IMR-90 (cell line): ENCODE results near the gene S100A11. TPM values are rescaled to one million over a fixed set of nuclear protein-coding genes. Genes with fewer than 3 reads are reported as not detected.

Experiments used
- ATAC-seq: fragments of 200-7000 bp; cut with Tn5 transposase; 2 replicates; pipeline ENCODE4 v1.9.1; 2020; ENCODE audit warnings: low read depth, mild to moderate bottlenecking, moderate library complexity
- BruUV-seq: library from RNA; stranded (reverse); fragments of 400-500 nt; replicated peaks from 2 replicates; lab custom pipeline; 2021; lab: Mats Ljungman, UMichigan
- CTCF ChIA-PET: fragments of 300-600 bp; formaldehyde crosslinking; extraction: SDS; loops from one replicate; lab custom pipeline; 2021; ENCODE audit warnings: antibody characterized with exemption; lab: Yijun Ruan, JAX
- POLR2A ChIA-PET: fragments of 300-600 bp; sonication (Branson Sonifier 250); formaldehyde crosslinking; loops from one replicate; lab custom pipeline; 2022; ENCODE audit warnings: antibody characterized with exemption; ENCODE audit not compliant: unreplicated experiment; lab: Charles Lee
- DNase-seq: peaks from one replicate; pipeline ENCODE4 v3.0.0; 2013
- H2AFZ ChIP-seq: replicated peaks from 2 replicates; pipeline ENCODE3; 2013; ENCODE audit warnings: low read length, mild to moderate bottlenecking; ENCODE audit not compliant: poor library complexity
- H2AK5ac ChIP-seq: 2 replicates; pipeline ENCODE4 v1.6.1; 2013; ENCODE audit warnings: low read depth, low read length, inconsistent platforms
- H2AK9ac ChIP-seq: replicated peaks from 2 replicates; pipeline ENCODE3; 2013; ENCODE audit warnings: mild to moderate bottlenecking, low read depth, low read length, moderate library complexity; ENCODE audit not compliant: poor library complexity
- H2BK120ac ChIP-seq: 2 replicates; pipeline ENCODE4 v1.6.1; 2013; ENCODE audit warnings: low read depth, low read length, inconsistent platforms
- H2BK15ac ChIP-seq: 3 replicates; pipeline ENCODE4 v1.6.1; 2013; ENCODE audit warnings: low read depth, low read length, inconsistent platforms
- H2BK20ac ChIP-seq: 2 replicates; pipeline ENCODE4 v1.6.1; 2013; ENCODE audit warnings: low read depth, mild to moderate bottlenecking, inconsistent platforms, low read length, moderate library complexity
- H2BK5ac ChIP-seq: 2 replicates; pipeline ENCODE4 v1.6.1; 2013; ENCODE audit warnings: mild to moderate bottlenecking, low read depth, low read length, inconsistent platforms; ENCODE audit not compliant: poor library complexity, severe bottlenecking
- H3K14ac ChIP-seq: replicated peaks from 2 replicates; pipeline ENCODE4 v1.6.1; 2013; ENCODE audit warnings: low read depth, low read length, inconsistent platforms
- H3K18ac ChIP-seq: 2 replicates; pipeline ENCODE4 v1.6.1; 2013; ENCODE audit warnings: low read depth, low read length, control low read depth
- H3K23ac ChIP-seq: 2 replicates; pipeline ENCODE4 v1.6.1; 2013; ENCODE audit warnings: low read depth, low read length, inconsistent platforms
- H3K27ac ChIP-seq: 2 replicates; pipeline ENCODE4 v1.5.1; 2013; ENCODE audit warnings: mild to moderate bottlenecking, control low read depth, low read length; ENCODE audit not compliant: insufficient read depth
- H3K27me3 ChIP-seq: 2 replicates; pipeline ENCODE4 v1.6.1; 2013; ENCODE audit warnings: low read length; ENCODE audit not compliant: control insufficient read depth, insufficient read depth
- H3K36me3 ChIP-seq: 2 replicates; pipeline ENCODE4 v1.6.1; 2013; ENCODE audit warnings: low read length, mixed read lengths; ENCODE audit not compliant: control insufficient read depth, insufficient read depth
- H3K4ac ChIP-seq: 2 replicates; pipeline ENCODE4 v1.6.1; 2013; ENCODE audit warnings: low read depth, low read length, inconsistent platforms
- H3K4me1 ChIP-seq: 2 replicates; pipeline ENCODE4 v1.6.1; 2013; ENCODE audit warnings: low read length, mixed read lengths; ENCODE audit not compliant: control insufficient read depth, insufficient read depth
- H3K4me2 ChIP-seq: 2 replicates; pipeline ENCODE4 v1.6.1; 2013; ENCODE audit warnings: low read depth, mild to moderate bottlenecking, control low read depth, low read length, moderate library complexity
- H3K4me3 ChIP-seq: 2 replicates; pipeline ENCODE4 v1.5.1; 2013; ENCODE audit warnings: low read depth, mild to moderate bottlenecking, control low read depth, low read length, moderate library complexity; ENCODE audit not compliant: insufficient read depth
- H3K56ac ChIP-seq: 2 replicates; pipeline ENCODE4 v1.6.1; 2013; ENCODE audit warnings: low read length, inconsistent platforms; ENCODE audit not compliant: insufficient read depth; ENCODE audit errors: extremely low read depth
- H3K79me1 ChIP-seq, 2 experiments: 2 replicates each; pipeline ENCODE4 v1.6.1; 2013; ENCODE audit warnings: low read length in 2 of 2, inconsistent platforms in 1 of 2, low read depth in 1 of 2
- H3K9ac ChIP-seq: 2 replicates; pipeline ENCODE4 v1.6.1; 2013; ENCODE audit warnings: low read depth, low read length, control low read depth
- H3K9me1 ChIP-seq: 2 replicates; pipeline ENCODE4 v1.6.1; 2013; ENCODE audit warnings: low read length, inconsistent platforms; ENCODE audit not compliant: insufficient read depth
- H3K9me3 ChIP-seq: 2 replicates; pipeline ENCODE4 v1.6.1; 2013; ENCODE audit warnings: low read length; ENCODE audit not compliant: control insufficient read depth, insufficient read depth
- H4K20me1 ChIP-seq: 2 replicates; pipeline ENCODE4 v1.6.1; 2013; ENCODE audit warnings: low read length, inconsistent platforms; ENCODE audit not compliant: insufficient read depth
- H4K5ac ChIP-seq: 2 replicates; pipeline ENCODE4 v1.6.1; 2013; ENCODE audit warnings: mild to moderate bottlenecking, low read depth, low read length, control low read depth
- H4K8ac ChIP-seq, 2 experiments: 2 replicates each; pipeline ENCODE4 v1.6.1; 2013; ENCODE audit warnings: low read depth in 2 of 2, low read length in 2 of 2, control low read depth in 1 of 2, inconsistent platforms in 1 of 2
- H4K91ac ChIP-seq: 2 replicates; pipeline ENCODE4 v1.6.1; 2013; ENCODE audit warnings: low read depth, low read length, inconsistent platforms; ENCODE audit not compliant: insufficient read depth
- BHLHE40 ChIP-seq: fragments of 150-350 bp; IDR thresholded peaks from 2 replicates; pipeline ENCODE4 v1.6.1; 2016; ENCODE audit warnings: mild to moderate bottlenecking, low read depth, low read length
- CEBPB ChIP-seq: IDR thresholded peaks from 2 replicates; pipeline ENCODE4 v1.6.1; 2012; ENCODE audit warnings: low read depth, low read length, improper control_type of control experiment
- CHD1 ChIP-seq: IDR thresholded peaks from 2 replicates; pipeline ENCODE4 v1.6.1; 2012; ENCODE audit warnings: low read depth, low read length, improper control_type of control experiment
- CTCF ChIP-seq: conservative IDR thresholded peaks from 2 replicates; pipeline ENCODE4 v1.5.1; 2012; ENCODE audit warnings: mild to moderate bottlenecking, low read depth, low read length, improper control_type of control experiment
- ELK1 ChIP-seq: fragments of 150-350 bp; IDR thresholded peaks from 2 replicates; pipeline ENCODE4 v1.6.1; 2016; ENCODE audit warnings: low read depth, mild to moderate bottlenecking, low read length, moderate library complexity, borderline replicate concordance
- FOS ChIP-seq: fragments of 150-350 bp; IDR thresholded peaks from 2 replicates; pipeline ENCODE4 v1.6.1; 2016; ENCODE audit warnings: low read depth, low read length
- MAFK ChIP-seq: IDR thresholded peaks from 2 replicates; pipeline ENCODE4 v1.6.1; 2012; ENCODE audit warnings: low read depth, low read length, improper control_type of control experiment
- MAZ ChIP-seq: IDR thresholded peaks from 2 replicates; pipeline ENCODE4 v1.6.1; 2012; ENCODE audit warnings: low read depth, mild to moderate bottlenecking, low read length, improper control_type of control experiment, moderate library complexity, borderline replicate concordance
- MXI1 ChIP-seq: IDR thresholded peaks from 2 replicates; pipeline ENCODE4 v1.6.1; 2012; ENCODE audit warnings: low read depth, mild to moderate bottlenecking, low read length, moderate library complexity, borderline replicate concordance
- NFE2L2 ChIP-seq: fragments of 150-350 bp; IDR thresholded peaks from 2 replicates; pipeline ENCODE4 v1.6.1; 2016; ENCODE audit warnings: low read depth, mild to moderate bottlenecking, low read length
- POLR2A ChIP-seq: IDR thresholded peaks from 2 replicates; pipeline ENCODE4 v1.6.1; 2012; ENCODE audit warnings: mild to moderate bottlenecking, low read depth, low read length
- RAD21 ChIP-seq: IDR thresholded peaks from 2 replicates; pipeline ENCODE4 v1.6.1; 2012; ENCODE audit warnings: low read length, improper control_type of control experiment
- RCOR1 ChIP-seq: IDR thresholded peaks from 2 replicates; pipeline ENCODE4 v1.6.1; 2012; ENCODE audit warnings: mild to moderate bottlenecking, low read length, improper control_type of control experiment; ENCODE audit not compliant: insufficient replicate concordance
- RFX5 ChIP-seq: IDR thresholded peaks from 2 replicates; pipeline ENCODE4 v1.8.0; 2012; ENCODE audit warnings: low read depth, mild to moderate bottlenecking, low read length, moderate library complexity
- SMC3 ChIP-seq: fragments of 150-350 bp; IDR thresholded peaks from 2 replicates; pipeline ENCODE4 v1.6.1; 2016; ENCODE audit warnings: low read depth, mild to moderate bottlenecking, antibody characterized with exemption, low read length, moderate library complexity
- USF2 ChIP-seq: fragments of 150-350 bp; IDR thresholded peaks from 2 replicates; pipeline ENCODE4 v1.6.1; 2017; ENCODE audit warnings: mild to moderate bottlenecking, antibody characterized with exemption, low read length, low read depth
- WGBS, 2 experiments: methylation state at CpG; one replicate each; pipeline versions ENCODE4 v1.1.5 to v1.1.7; 2013; ENCODE audit warnings: missing lambda C conversion rate in 2 of 2; ENCODE audit not compliant: insufficient read length in 1 of 2; ENCODE audit errors: extremely low coverage in 2 of 2; 5-methylcytosine and 5-hydroxymethylcytosine counted together
- dilution Hi-C: fragments of 300-500 bp; cut with HindIII; formaldehyde crosslinking; loops from one replicate; pipeline ENCODE4 v1.14.3; 2018; ENCODE audit warnings: low sequenced_read_pairs; ENCODE audit not compliant: unreplicated experiment
- in situ Hi-C: fragments of 300-500 bp; cut with MboI; formaldehyde crosslinking; loops from 3 replicates; pipeline ENCODE4 v1.14.3; 2019; ENCODE audit warnings: low sequenced_read_pairs, inconsistent platforms, mixed read lengths
- intact Hi-C: fragments of 100-400 bp; cut with micrococcal nuclease; formaldehyde crosslinking; loops from 2 replicates; pipeline ENCODE4 v1.10.0; 2022
- polyA plus RNA-seq, 3 experiments: library from polyadenylated mRNA; depleted of rRNA; stranded (reverse); fragments of >200 nt; gene quantifications; 2 replicates each; pipeline ENCODE4 v1.2.3, GENCODE V29; 2012; ENCODE audit warnings: low replicate concordance in 1 of 3
- total RNA-seq: library from RNA; depleted of rRNA; stranded (reverse); fragments of >200 nt; gene quantifications from 2 replicates; pipeline ENCODE4 v1.2.3, GENCODE V29; 2012

Gene S100A11
- total and polyA plus RNA-seq, 2 of the 4 experiments (the other 2 are of a cell fraction): 167 to 1,402 TPM

DNA sequence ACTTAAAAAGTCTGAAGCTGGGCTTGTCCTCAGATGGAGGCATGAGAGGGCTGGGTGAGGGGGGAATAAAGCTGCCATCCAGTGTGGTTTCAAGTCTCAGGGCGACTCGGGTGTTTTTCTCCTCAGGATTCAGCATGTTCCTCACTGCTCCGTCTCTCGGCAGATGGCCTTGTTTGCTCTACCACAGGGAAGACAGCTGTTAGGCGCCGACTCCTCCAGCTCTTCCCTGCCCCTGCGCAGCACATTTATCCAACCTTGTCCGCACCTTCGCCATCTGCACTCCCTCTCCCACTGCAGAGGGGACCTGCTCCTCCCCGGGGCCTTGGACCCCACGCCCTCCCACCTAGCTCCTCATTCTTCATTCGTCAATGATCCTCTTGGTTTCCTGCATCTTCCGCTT lies 16.6 kb upstream of the S100A11 start:
- Histone ChIP-seq H3K18ac (no peak overlapping the region), H4K8ac (no peak overlapping the region), H3K4me3 (no peak overlapping the region), H2BK15ac (no peak overlapping the region), H4K20me1 (no peaks in the 10 kb centered on the region), H3K27ac (no peak overlapping the region), H3K23ac (no peak overlapping the region), H3K27me3 (peaks cover 14% of the 10 kb centered on the region), H3K4me2 (no peak overlapping the region), H3K9me1 (no peaks in the 10 kb centered on the region), H3K79me1 (no peaks in the 10 kb centered on the region), H4K91ac (no peak overlapping the region), H2AK5ac (no peak overlapping the region), H2BK5ac (no peak overlapping the region), H3K56ac (no peak overlapping the region), H3K9me3 (no peaks in the 10 kb centered on the region), H2BK20ac (no peak overlapping the region), H2AK9ac (no peak overlapping the region), H3K4me1 (peaks cover 3% of the 10 kb centered on the region), H4K5ac (no peak overlapping the region), H3K14ac (no peak overlapping the region), H3K9ac (no peak overlapping the region), H2AFZ (no peak overlapping the region), H2BK120ac (no peak overlapping the region), H3K4ac (no peak overlapping the region), H3K36me3 (no peaks in the 10 kb centered on the region)
- no TSS peak for BruUV-seq
- TF ChIP-seq CEBPB (no peak), POLR2A (no peak), CHD1 (no peak), MAFK (no peak), FOS (no peak), MAZ (no peak), SMC3 (no peak), USF2 (no peak), RFX5 (no peak), CTCF (no peak), ELK1 (no peak), NFE2L2 (no peak), RCOR1 (no peak), RAD21 (no peak), MXI1 (no peak), BHLHE40 (no peak)
- 33% methylated on average over 10 of the region's 13 CpGs; no CpG with 5 or more reads in 1 of the 2 experiments for WGBS, 2 experiments
- ATAC-seq: no peak
- intact Hi-C loops: loop anchor here (2.0 to 5.0 kb wide), 3 partner anchors 59 to 405 kb away; no protein-coding TSS in a partner anchor
- in situ Hi-C loops: loop anchor here (10.0 kb wide), 1 partner anchor 391 kb away; no protein-coding TSS in a partner anchor
- CTCF ChIA-PET: interaction anchor here (0.8 to 2.2 kb wide), 8 partner anchors 9 to 405 kb away, joined by 3 to 8 read pairs (median 4); no protein-coding TSS in a partner anchor
- POLR2A ChIA-PET: interaction anchor here (0.6 kb wide), 1 partner anchor 17 kb away, joined by 3 read pairs; the partner anchor contains the start of gene S100A11
- dilution Hi-C loops: no loop called here
- no peak for DNase-seq
